Activated CD4-positive, alpha-beta memory T cell treated with anti-CD3 and anti-CD28 coated beads, Interleukin-2, amount 10 ng/mL, durations not matched to agents 7 days and 5 days (primary cell): ENCODE data around the gene TLNRD1. TPM values are rescaled to one million over a fixed set of nuclear protein-coding genes. Genes with fewer than 3 reads are reported as not detected.
A peak's percentile ranks its signal among the peaks of the same experiment; 100 is the strongest.
"Not testable (repeated sequence)": the region's sequence is repeated elsewhere in the genome, so short reads cannot be mapped to it uniquely, and the experiment has no call there.

Experiments
- CTCF ChIA-PET: fragments of 350-600 bp; sonication (Branson Sonifier 250); formaldehyde crosslinking; loops from one replicate; lab custom pipeline; 2021; ENCODE audit warnings: antibody characterized with exemption, inconsistent platforms; lab: Charles Lee
- POLR2A ChIA-PET: fragments of 350-600 bp; sonication (Branson Sonifier 250); formaldehyde crosslinking; loops from one replicate; lab custom pipeline; 2021; ENCODE audit warnings: antibody characterized with exemption; lab: Charles Lee
- DNase-seq: peaks from one replicate; pipeline ENCODE4 v3.0.0-alpha.2; 2020
- H3K27ac Mint-ChIP-seq: one replicate; pipeline ENCODE4 v1.8.0; 2021; ENCODE audit warnings: mild to moderate bottlenecking, mixed read lengths
- H3K27me3 Mint-ChIP-seq: one replicate; pipeline ENCODE4 v1.8.0; 2021; ENCODE audit warnings: mixed read lengths
- H3K36me3 Mint-ChIP-seq: one replicate; pipeline ENCODE4 v1.8.0; 2021; ENCODE audit warnings: low read depth, mixed read lengths
- H3K4me1 Mint-ChIP-seq: one replicate; pipeline ENCODE4 v1.8.0; 2021; ENCODE audit warnings: mixed read lengths
- H3K4me3 Mint-ChIP-seq: one replicate; pipeline ENCODE4 v1.8.0; 2021; ENCODE audit warnings: mild to moderate bottlenecking, mixed read lengths
- H3K9me3 Mint-ChIP-seq: one replicate; pipeline ENCODE4 v1.8.0; 2021; ENCODE audit warnings: mixed read lengths
- total RNA-seq, 2 experiments: library from RNA; stranded (reverse); gene quantifications; one replicate each; pipeline ENCODE4 v1.2.3, GENCODE V29; 2021

The TLNRD1 gene
- 10 to 100 TPM; 47.1 to 48.8 TPM for total RNA-seq

- Mint-ChIP-seq H3K27me3 (no peaks in the 10 kb centered on the region), H3K27ac (peak within 1 kb of the TSS; percentile 99), H3K4me1 (peaks cover 60% of the 10 kb centered on the region), H3K36me3 (peaks cover 43% of the 10 kb centered on the region), H3K4me3 (peak within 1 kb of the TSS; percentile 98), H3K9me3 (peaks cover 3% of the 10 kb centered on the region)
- CTCF ChIA-PET: interaction anchor here (1.3 to 4.1 kb wide), 5 partner anchors 10 to 265 kb away, joined by 3 to 23 read pairs (median 7); no protein-coding TSS in a partner anchor
- POLR2A ChIA-PET: interaction anchor here (0.9 to 4.9 kb wide), 22 partner anchors 8 to 305 kb away, joined by 3 to 81 read pairs (median 8); partner anchors contain the start of gene ABHD17C
- DNase-seq: peak; percentile 91
Observed at GRCh38 chr15:81000624-81001151, at the start of gene TLNRD1. Gene TLNRD1 (plus strand): TSS chr15:81000923. CDS start chr15:81002272, 1,349 bp downstream.

GRCh38 chr15:80951941-80952340 is 48.8 kb upstream of the TLNRD1 start:
- H3K27ac Mint-ChIP-seq: no peak overlapping the region
- ChIA-PET POLR2A (no interaction called here), CTCF (interaction anchor here (0.6 to 1.2 kb wide), 2 partner anchors 18 to 24 kb away, joined by 3 to 4 read pairs; no protein-coding TSS in a partner anchor)
- H3K4me1 Mint-ChIP-seq: peaks cover 15% of the 10 kb centered on the region
- peaks cover 16% of the 10 kb centered on the region for H3K36me3 Mint-ChIP-seq
- DNase-seq: no peak
- H3K4me3 Mint-ChIP-seq: no peak overlapping the region
- no peaks in the 10 kb centered on the region for H3K27me3 Mint-ChIP-seq
- H3K9me3 Mint-ChIP-seq: no peaks in the 10 kb centered on the region

GRCh38 chr15:80953001-80953952 is 47.4 kb upstream of the TLNRD1 start:
- no peaks in the 10 kb centered on the region for H3K9me3 Mint-ChIP-seq
- no peak overlapping the region for H3K4me3 Mint-ChIP-seq
- no peaks in the 10 kb centered on the region for H3K27me3 Mint-ChIP-seq
- peaks cover 15% of the 10 kb centered on the region for H3K4me1 Mint-ChIP-seq
- no peak for DNase-seq
- H3K36me3 Mint-ChIP-seq: peaks cover 14% of the 10 kb centered on the region
- ChIA-PET POLR2A (no interaction called here), CTCF (interaction anchor here (0.7 to 1.2 kb wide), 2 partner anchors 16 to 177 kb away, joined by 3 to 4 read pairs; no protein-coding TSS in a partner anchor)
- no peak overlapping the region for H3K27ac Mint-ChIP-seq

DNA sequence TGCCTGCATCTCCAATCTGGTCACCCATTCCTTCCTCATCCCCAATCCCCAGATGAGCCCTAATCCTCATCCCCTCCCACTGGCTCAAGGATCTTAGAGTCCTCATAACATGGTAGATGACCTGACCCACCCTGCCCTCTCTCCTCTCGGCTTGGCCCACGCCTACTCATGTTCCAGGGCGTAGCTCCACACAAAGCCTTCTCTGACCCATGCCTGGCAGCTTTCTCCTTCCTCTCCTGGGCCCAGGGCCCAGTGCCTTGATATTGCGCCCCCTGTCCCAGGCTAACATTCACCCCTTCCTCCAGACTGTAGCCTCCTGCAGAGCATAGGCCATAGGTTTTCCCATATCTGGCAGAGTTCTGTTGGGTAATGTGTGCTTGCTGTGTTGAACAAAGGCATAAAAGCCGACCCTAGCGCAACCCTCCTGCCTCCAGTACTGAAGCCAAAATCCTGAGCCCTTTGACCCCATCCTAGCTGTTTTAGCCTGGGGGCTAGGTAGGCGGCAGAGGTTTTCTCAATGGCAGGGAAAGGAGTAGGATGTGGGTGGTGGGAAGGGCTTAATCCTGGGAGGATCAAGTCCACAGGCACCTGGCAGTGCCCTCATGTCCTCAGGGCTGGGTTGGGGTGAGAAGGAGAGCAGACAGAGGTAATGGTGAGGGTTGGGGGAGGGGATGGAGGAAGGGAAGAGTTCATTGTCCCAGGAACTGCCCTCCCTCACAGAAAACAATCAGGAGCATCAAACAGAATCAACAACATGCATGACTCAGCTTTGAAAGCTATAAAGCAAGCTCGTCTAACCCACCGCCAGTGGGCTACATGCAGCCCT is 46.6 kb upstream of the TLNRD1 start:
- no peaks in the 10 kb centered on the region for H3K27me3 Mint-ChIP-seq
- peaks cover 17% of the 10 kb centered on the region for H3K36me3 Mint-ChIP-seq
- ChIA-PET CTCF (no interaction called here), POLR2A (no interaction called here)
- H3K9me3 Mint-ChIP-seq: no peaks in the 10 kb centered on the region
- DNase-seq: no peak
- peaks cover 15% of the 10 kb centered on the region for H3K4me1 Mint-ChIP-seq
- H3K27ac Mint-ChIP-seq: no peak overlapping the region
- H3K4me3 Mint-ChIP-seq: no peak overlapping the region

GRCh38 chr15:80955571-80956452 is 44.9 kb upstream of the TLNRD1 start:
- CTCF ChIA-PET: interaction anchor here (0.8 to 2.1 kb wide), 2 partner anchors 196 to 310 kb away, joined by 3 to 6 read pairs; no protein-coding TSS in a partner anchor
- H3K4me1 Mint-ChIP-seq: peaks cover 15% of the 10 kb centered on the region
- H3K4me3 Mint-ChIP-seq, POLR2A ChIA-PET, H3K9me3 Mint-ChIP-seq, H3K27me3 Mint-ChIP-seq, H3K27ac Mint-ChIP-seq: not testable (repeated sequence)
- DNase-seq: peak; percentile 60
- H3K36me3 Mint-ChIP-seq: peaks cover 27% of the 10 kb centered on the region

DNA sequence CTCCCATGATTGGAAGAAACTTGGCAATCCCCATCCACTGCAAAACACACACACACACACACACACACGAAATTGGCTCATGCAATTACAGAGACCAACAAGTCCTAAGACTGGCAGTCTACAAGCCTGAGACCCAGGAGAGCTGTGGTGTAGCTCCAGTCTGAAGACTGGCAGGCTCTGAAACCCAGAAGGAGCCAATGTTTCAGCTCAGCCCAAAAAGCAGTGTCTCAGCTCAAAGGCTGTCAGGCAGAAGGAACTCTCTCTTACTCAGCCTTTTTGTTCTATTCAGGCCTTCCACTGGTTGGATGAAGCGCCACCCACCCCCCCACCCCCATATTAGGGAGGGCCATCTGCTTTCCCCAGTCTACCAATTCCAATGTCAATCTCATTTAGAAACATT is 43.2 kb upstream of the TLNRD1 start:
- H3K27ac Mint-ChIP-seq: no peak overlapping the region
- H3K36me3 Mint-ChIP-seq: peaks cover 35% of the 10 kb centered on the region
- CTCF ChIA-PET: interaction anchor here (0.8 to 2.1 kb wide), 3 partner anchors 13 to 318 kb away, joined by 3 to 6 read pairs (median 4); no protein-coding TSS in a partner anchor
- no peaks in the 10 kb centered on the region for H3K9me3 Mint-ChIP-seq
- peaks cover 25% of the 10 kb centered on the region for H3K4me1 Mint-ChIP-seq
- POLR2A ChIA-PET: no interaction called here
- no peak for DNase-seq
- H3K27me3 Mint-ChIP-seq: no peaks in the 10 kb centered on the region
- H3K4me3 Mint-ChIP-seq: no peak overlapping the region

DNA sequence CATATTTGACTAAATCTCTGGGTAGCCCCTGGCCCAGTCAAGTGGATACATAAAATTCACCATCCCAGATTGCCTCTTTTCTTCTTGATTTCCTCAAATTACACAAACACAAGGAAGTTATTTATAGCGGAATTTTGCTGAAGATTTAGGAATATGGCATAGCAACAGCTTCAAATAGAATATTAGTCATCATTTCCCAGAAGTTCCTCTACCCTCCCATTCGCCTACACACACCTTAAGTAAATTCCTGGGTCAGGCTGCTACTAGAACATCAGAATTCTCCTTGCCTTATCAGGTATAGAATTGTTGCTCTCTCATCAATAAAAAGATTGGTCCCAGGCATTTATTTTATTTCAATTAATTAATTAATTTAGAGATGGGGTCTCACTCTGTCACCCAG is 42.7 kb upstream of the TLNRD1 start:
- no peaks in the 10 kb centered on the region for H3K27me3 Mint-ChIP-seq
- H3K36me3 Mint-ChIP-seq: peaks cover 39% of the 10 kb centered on the region
- H3K27ac Mint-ChIP-seq: no peak overlapping the region
- DNase-seq: no peak
- CTCF ChIA-PET: interaction anchor here (0.8 to 2.1 kb wide), 3 partner anchors 12 to 318 kb away, joined by 3 to 6 read pairs (median 4); no protein-coding TSS in a partner anchor
- no peaks in the 10 kb centered on the region for H3K9me3 Mint-ChIP-seq
- POLR2A ChIA-PET: no interaction called here
- H3K4me3 Mint-ChIP-seq: no peak overlapping the region
- peaks cover 30% of the 10 kb centered on the region for H3K4me1 Mint-ChIP-seq

DNA sequence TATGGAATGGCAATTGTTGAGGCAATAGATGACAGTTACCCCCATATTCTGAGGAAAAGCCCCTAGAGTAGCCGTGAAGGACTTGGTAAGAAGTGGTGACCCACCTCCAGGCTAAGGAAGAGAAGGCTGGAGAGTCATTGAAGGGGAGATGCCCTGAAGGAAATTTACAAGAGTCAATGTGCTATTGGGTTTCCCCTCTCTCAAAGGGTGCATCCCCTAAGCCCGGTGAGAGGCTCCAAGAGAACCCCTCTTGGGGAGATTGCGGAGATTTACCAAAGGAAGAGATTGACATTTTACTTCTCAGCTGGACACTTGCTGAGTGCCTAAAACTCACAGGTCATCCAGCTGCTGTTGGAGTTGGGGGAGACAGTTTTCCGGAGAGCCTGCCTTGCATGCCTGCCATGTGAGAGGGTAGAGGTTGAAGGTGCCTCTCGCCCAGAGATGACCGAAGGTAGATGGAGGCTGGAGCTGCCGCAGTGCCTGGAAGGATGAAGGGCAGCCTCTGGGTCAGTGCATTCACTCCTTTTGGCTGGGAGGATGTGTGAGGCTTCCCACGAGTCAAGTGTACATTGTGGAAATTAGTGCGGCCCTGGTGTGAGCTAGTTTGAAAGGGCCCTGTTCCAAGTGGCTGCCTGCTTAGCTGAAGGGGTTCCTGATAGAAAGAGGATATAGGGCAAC is 41.8 kb upstream of the TLNRD1 start:
- CTCF ChIA-PET: interaction anchor here (2.5 kb wide), 1 partner anchor 11 kb away, joined by 8 read pairs; no protein-coding TSS in a partner anchor
- no peak overlapping the region for H3K27ac Mint-ChIP-seq
- no peaks in the 10 kb centered on the region for H3K9me3 Mint-ChIP-seq

GRCh38 chr15:80965454-80965853 is 35.3 kb upstream of the TLNRD1 start:
- POLR2A ChIA-PET, H3K9me3 Mint-ChIP-seq, H3K4me3 Mint-ChIP-seq, CTCF ChIA-PET, H3K27ac Mint-ChIP-seq, DNase-seq, H3K27me3 Mint-ChIP-seq: not testable (repeated sequence)
- Mint-ChIP-seq H3K4me1 (peaks cover 22% of the 10 kb centered on the region), H3K36me3 (peaks cover 69% of the 10 kb centered on the region)

More for the DNA sequence above, 41.8 kb upstream of the TLNRD1 start:
- Mint-ChIP-seq H3K27me3 (no peaks in the 10 kb centered on the region), H3K4me3 (no peak overlapping the region), H3K36me3 (peaks cover 49% of the 10 kb centered on the region), H3K4me1 (peaks cover 36% of the 10 kb centered on the region)
- DNase-seq: no peak
- POLR2A ChIA-PET: no interaction called here

GRCh38 chr15:80966431-80967197 is 34.1 kb upstream of the TLNRD1 start:
- DNase-seq: no peak
- no peak overlapping the region for H3K4me3 Mint-ChIP-seq
- ChIA-PET CTCF (interaction anchor here (1.5 kb wide), 1 partner anchor 187 kb away, joined by 5 read pairs; the partner anchor contains the start of gene CEMIP), POLR2A (no interaction called here)
- H3K27ac Mint-ChIP-seq: no peak overlapping the region
- H3K4me1 Mint-ChIP-seq: peaks cover 21% of the 10 kb centered on the region
- peaks cover 7% of the 10 kb centered on the region for H3K9me3 Mint-ChIP-seq
- H3K36me3 Mint-ChIP-seq: peaks cover 64% of the 10 kb centered on the region
- H3K27me3 Mint-ChIP-seq: no peaks in the 10 kb centered on the region
